Right cardiac atrium (tissue), 5 donors: ENCODE data around the gene MDGA2. TPM values are rescaled to one million over a fixed set of nuclear protein-coding genes. Genes with fewer than 3 reads are reported as not detected.
"Not testable (repeated sequence)": the region's sequence is repeated elsewhere in the genome, so short reads cannot be mapped to it uniquely, and the experiment has no call there.

Experiments
- ATAC-seq, 2 donors: fragments of 200-7000 bp; cut with Tn5 transposase; one replicate each; pipeline versions ENCODE4 v1.8.0 to v1.9.1; 2020; ENCODE audit warnings: moderate library complexity in 2 of 2, mild to moderate bottlenecking in 1 of 2
- DNase-seq, 3 donors: peaks; one replicate each; pipeline ENCODE4 v3.0.0-alpha.2; 2020
- H3K27ac ChIP-seq: one replicate; pipeline ENCODE4 v1.5.1; 2013; ENCODE audit warnings: mild to moderate bottlenecking, low read length, control low read depth, moderate library complexity
- H3K27me3 ChIP-seq: one replicate; pipeline ENCODE4 v1.6.1; 2013; ENCODE audit not compliant: control insufficient read depth, insufficient read depth
- H3K4me1 ChIP-seq: one replicate; pipeline ENCODE4 v1.6.1; 2013; ENCODE audit warnings: low read length; ENCODE audit not compliant: control insufficient read depth, insufficient read depth
- H3K4me3 ChIP-seq: one replicate; pipeline ENCODE4 v1.5.1; 2013; ENCODE audit warnings: low read length, control low read depth
- H3K9me3 ChIP-seq: one replicate; pipeline ENCODE4 v1.6.1; 2013; ENCODE audit warnings: low read length; ENCODE audit not compliant: control insufficient read depth
- WGBS: extraction: QIAGEN DNeasy Blood & Tissue Kit; methylation state at CpG from one replicate; pipeline ENCODE4 v1.1.7; 2013; 5-methylcytosine and 5-hydroxymethylcytosine counted together
- intact Hi-C, 4 donors: fragments of 100-400 bp; cut with DNase I; formaldehyde crosslinking; loops; one replicate each; pipeline versions ENCODE4 v1.11.0 to v1.14.0; 2022 to 2023
- polyA plus RNA-seq: library from polyadenylated mRNA; stranded (reverse); fragments of 200-250 nt; gene quantifications from one replicate; pipeline ENCODE4 v1.2.3, GENCODE V29; 2013
- total RNA-seq, 4 donors: library from RNA; stranded (reverse); fragmentation: NEBNext Ultra II Directional; extraction: Animal tissue kit (Norgen Biotek cat#: 25700); gene quantifications; one replicate each; pipeline ENCODE4 v1.2.1, GENCODE V29; 2021
- donor health status: healthy with polysubstance abuse.
- donor health status: DM: no; HTN: yes; CAD: no.
- donor health status: DM: no; HTN: no; CAD: no.
- donor health status: DM: no; HTN: yes; CAD: no; lungs with severe emphysema.
- donor health status: DM: yes; HTN: yes; CAD: no.

Gene MDGA2
- total and polyA plus RNA-seq, 5 donors, result 0.14 TPM; not detected in 4

DNA sequence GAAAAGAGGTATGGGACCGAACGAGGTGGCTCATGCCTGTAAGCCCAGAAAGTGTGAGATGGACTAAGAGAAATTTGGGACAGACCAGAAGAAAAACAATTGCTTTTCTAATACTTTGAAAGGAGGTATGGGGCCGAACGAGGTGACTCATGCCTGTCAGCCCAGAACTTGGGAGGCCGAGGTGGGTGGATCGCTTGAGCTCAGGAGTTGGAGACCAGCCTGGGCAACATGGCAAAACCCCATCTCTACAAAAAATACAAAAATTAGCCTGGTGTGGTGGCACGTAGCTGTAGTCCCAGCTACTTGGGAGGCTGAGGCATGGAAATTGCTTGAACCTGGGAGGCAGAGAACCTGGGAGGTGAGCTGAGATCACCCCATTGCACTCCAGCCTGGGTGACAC, 483.2 kb downstream of the MDGA2 start:
- ATAC-seq, H3K4me1 ChIP-seq, DNase-seq, H3K9me3 ChIP-seq, H3K4me3 ChIP-seq, H3K27ac ChIP-seq, H3K27me3 ChIP-seq, intact Hi-C loops: not testable (repeated sequence)
- 91% methylated on average over 7 of the region's 7 CpGs for WGBS

DNA sequence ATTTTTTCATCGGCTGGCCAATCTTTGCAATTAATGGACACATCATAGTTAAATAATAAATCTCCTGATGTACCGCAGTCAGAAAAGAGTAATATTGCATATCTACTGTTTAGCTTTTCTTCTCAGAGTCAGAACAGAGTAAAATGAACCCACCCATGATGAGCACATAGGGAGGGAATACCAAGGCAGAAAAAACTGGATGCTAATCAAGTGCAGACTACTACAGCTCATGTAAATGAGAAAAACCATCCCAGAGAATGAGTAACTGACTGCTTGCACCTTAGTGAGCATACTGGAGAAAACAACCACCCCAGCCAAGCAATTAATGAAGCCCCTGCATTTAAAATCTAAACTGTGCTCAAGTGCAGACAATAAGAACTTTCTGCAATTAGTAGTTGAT, 483.7 kb downstream of the MDGA2 start:
- ATAC-seq (no peak), DNase-seq (no peak)
- no peak overlapping the region for H3K27ac ChIP-seq
- intact Hi-C loops, result no loop called here
- H3K4me3 ChIP-seq, result no peak overlapping the region
- H3K4me1 ChIP-seq, result no peaks in the 10 kb centered on the region
- H3K9me3 ChIP-seq, result no peaks in the 10 kb centered on the region
- H3K27me3 ChIP-seq, result no peaks in the 10 kb centered on the region
- WGBS, result 86% methylated on average over 2 of the region's 2 CpGs

DNA sequence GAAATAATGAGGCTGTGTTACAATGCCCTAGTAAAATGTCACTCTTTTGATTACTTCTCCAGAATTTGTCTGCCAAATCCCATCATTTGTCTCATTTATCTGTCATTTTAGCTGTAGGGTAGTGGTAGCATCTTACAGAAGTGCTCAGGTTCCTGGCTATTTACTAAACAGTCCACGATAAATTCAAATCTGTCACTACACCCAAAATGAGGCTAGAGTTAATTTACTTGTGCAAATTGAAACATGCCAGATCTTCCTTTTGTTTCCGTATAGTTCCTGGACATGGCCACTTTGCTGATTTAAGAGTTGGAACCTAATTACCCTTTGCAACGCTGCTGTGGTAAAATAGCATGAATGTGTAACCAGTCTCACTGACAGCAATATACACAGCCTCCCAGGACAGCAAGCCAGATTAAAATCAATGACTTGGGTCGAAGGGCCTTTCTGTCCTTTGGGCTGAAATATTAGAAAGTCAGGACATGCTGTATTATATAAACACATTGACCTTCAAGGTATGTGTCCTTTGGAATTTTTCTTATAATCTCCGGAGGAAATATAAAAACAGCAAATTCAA, 485.4 kb downstream of the MDGA2 start:
- no peaks in the 10 kb centered on the region for H3K27me3 ChIP-seq
- no peaks in the 10 kb centered on the region for H3K4me1 ChIP-seq
- WGBS, result 77% methylated on average over 5 of the region's 5 CpGs
- H3K4me3 ChIP-seq, result no peak overlapping the region
- H3K9me3 ChIP-seq, result no peaks in the 10 kb centered on the region
- H3K27ac ChIP-seq, result no peak overlapping the region
- intact Hi-C loops, result no loop called here
- DNase-seq, result no peak
- no peak for ATAC-seq

DNA sequence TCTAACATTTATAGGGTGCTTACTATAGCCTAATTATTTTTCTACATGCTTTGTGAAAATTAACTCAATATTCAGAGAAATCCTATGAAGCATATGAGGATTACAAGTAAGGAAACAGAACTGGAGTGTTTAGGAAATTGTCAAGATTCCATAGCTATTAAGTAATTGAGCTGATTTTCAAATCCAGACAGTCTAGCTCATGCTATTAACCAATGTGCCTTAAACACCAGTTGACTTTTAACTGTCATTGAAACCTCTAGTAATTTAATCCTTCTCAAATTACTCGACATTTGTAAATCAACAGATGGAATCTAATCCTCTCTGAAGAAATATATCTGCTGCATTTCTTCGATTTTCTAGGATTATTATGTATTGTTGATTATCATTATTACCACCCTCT, 488.9 kb downstream of the MDGA2 start:
- Histone ChIP-seq H3K4me3 (no peak overlapping the region), H3K9me3 (no peaks in the 10 kb centered on the region), H3K4me1 (no peaks in the 10 kb centered on the region), H3K27me3 (no peaks in the 10 kb centered on the region), H3K27ac (no peak overlapping the region)
- 49% methylated on average over 2 of the region's 2 CpGs for WGBS
- DNase-seq, result no peak
- ATAC-seq, result no peak
- intact Hi-C loops, result no loop called here

DNA sequence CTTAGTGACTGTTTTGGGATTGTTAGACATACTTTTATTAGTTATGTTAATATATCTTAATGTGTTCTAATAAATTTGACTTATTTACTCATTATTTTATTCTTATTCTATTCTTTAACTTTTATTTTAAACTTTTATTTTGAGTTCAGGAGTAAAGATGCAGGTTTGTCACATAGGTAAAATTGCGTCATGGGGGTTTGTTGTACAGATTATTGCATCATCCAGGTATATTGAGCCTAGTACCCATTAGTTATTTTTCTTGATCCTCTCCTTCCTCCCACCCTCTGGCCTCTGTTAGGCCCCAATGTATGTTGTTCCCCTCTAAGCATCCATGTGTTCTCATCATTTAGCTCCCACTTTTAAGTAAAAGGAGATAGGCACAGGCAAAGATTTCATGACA, 495.5 kb downstream of the MDGA2 start:
- Histone ChIP-seq H3K27ac (no peak overlapping the region), H3K27me3 (no peaks in the 10 kb centered on the region), H3K4me3 (no peak overlapping the region), H3K9me3 (no peaks in the 10 kb centered on the region), H3K4me1 (no peaks in the 10 kb centered on the region)
- ATAC-seq, result no peak
- 94% methylated on average over 1 of the region's 1 CpG for WGBS
- intact Hi-C loops, result no loop called here
- DNase-seq, result no peak

DNA sequence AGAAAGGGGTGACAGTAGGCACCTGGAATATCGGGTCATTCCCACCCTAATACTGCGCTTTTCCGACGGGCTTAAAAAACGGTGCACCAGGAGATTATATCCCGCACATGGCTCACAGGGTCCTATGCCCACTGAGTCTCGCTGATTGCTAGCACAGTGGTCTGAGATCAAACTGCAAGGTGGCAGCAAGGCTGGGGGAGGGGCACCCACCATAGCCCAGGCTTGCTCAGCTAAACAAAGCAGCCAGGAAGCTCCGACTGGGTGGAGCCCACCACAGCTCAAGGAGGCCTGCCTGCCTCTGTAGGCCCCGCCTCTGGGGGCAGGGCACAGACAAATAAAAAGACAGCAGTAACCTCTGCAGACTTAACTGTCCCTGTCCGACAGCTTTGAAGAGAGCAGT, 503.5 kb downstream of the MDGA2 start:
- H3K4me3 ChIP-seq, H3K9me3 ChIP-seq, H3K4me1 ChIP-seq, ATAC-seq, H3K27me3 ChIP-seq, DNase-seq, intact Hi-C loops, H3K27ac ChIP-seq: not testable (repeated sequence)
- WGBS, result 91% methylated on average over 10 of the region's 10 CpGs

DNA sequence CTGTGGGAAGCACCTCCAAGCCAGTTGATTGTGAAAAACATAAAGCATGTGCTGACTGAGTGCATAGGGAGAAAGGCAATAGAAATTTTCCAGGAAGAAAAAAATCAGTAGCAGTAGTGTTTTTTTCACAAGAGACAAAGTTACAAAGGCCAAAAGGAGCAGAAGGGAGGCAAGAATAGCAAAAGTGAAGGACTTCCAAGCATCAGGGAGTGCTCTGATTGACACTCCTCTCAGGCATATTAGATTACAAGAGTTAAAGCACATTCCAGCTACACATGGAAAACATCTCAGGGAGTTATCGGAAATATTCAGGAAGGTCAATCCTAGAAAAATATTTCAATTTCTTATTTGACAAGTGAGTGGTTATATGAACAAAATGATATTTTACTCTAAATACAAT, 508.0 kb downstream of the MDGA2 start:
- no peaks in the 10 kb centered on the region for H3K4me1 ChIP-seq
- ATAC-seq (no peak), DNase-seq (no peak)
- no peak overlapping the region for H3K4me3 ChIP-seq
- H3K27ac ChIP-seq, result no peak overlapping the region
- intact Hi-C loops, result no loop called here
- WGBS, result 83% methylated on average over 1 of the region's 1 CpG
- H3K27me3 ChIP-seq, result no peaks in the 10 kb centered on the region
- no peaks in the 10 kb centered on the region for H3K9me3 ChIP-seq

DNA sequence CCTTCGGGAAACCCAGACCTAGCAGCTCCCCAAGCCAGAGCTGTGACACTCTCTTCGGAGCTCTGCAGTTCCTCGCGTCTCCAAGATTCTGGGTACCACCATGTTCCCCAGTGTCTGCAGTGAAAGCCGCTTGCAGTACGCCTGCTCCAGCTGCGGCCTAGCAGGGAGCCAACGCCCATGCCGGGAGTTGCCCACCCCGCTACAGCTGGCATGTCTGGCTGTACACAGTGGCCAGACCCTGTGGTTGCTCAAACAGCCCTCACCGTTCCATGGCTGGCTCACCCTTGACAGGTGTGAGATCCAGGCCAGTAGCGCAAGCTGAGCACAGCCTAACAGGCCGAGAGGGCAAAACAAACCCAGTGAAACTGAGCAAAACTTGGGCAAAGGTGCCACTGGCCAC, 520.0 kb downstream of the MDGA2 start:
- no peaks in the 10 kb centered on the region for H3K4me1 ChIP-seq
- no peak overlapping the region for H3K4me3 ChIP-seq
- 96% methylated on average over 13 of the region's 13 CpGs for WGBS
- no peaks in the 10 kb centered on the region for H3K9me3 ChIP-seq
- H3K27me3 ChIP-seq, result no peaks in the 10 kb centered on the region
- peak in 1 of 2 donors; percentile 19 for ATAC-seq
- peak in 1 of 3 donors; percentile 10 for DNase-seq
- no peak overlapping the region for H3K27ac ChIP-seq
- intact Hi-C loops, result no loop called here

DNA sequence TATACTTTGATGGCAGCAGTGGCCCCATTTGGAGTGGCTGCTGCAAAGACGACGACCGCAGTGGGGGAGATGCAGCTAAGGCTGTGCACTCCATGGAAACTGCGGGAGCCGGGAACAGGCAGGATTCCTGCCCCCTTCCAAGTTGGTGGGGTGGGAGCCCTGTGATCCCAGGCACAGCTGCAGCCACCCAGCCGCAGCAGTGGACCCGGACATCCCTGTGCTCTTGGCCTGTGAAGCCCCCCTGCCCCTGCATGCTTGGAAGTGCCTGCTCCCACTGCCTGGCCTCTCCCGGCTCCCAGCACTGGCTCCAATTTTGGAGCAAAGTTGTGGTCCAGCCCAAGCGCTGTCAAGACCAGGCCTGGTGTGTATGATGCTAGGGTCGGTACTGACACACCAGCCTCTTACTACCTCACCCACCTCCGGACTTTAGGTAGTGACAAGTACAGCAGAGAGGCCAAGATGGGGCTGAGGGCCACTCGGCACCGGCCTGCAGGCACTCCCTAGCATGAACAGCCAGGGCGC, 521.1 kb downstream of the MDGA2 start:
- H3K9me3 ChIP-seq, result no peaks in the 10 kb centered on the region
- DNase-seq (peak in 1 of 3 donors; percentile 12), ATAC-seq (no peak)
- no peak overlapping the region for H3K4me3 ChIP-seq
- WGBS, result 88% methylated on average over 14 of the region's 14 CpGs
- H3K27me3 ChIP-seq, result no peaks in the 10 kb centered on the region
- no peaks in the 10 kb centered on the region for H3K4me1 ChIP-seq
- no peak overlapping the region for H3K27ac ChIP-seq
- intact Hi-C loops, result no loop called here

DNA sequence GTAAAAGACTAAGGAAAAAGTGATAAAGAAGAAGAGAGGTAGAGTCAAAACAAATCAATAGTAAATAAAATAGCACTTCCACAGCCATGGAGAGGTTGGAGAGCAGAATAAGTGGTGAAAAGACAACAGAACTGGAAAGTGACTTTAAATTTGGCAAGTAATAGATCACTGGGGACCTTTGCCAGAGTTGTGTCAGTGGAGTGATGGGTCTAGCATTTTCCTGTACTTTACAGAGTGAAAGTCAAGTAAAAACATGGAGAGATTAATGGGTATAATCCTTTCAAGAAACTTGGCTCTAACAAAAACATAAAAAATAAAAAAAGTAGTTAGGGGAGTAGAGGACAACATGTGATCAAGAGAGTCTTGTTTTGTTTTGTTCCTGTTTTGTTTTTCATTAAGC, 521.7 kb downstream of the MDGA2 start:
- Histone ChIP-seq H3K4me1 (no peaks in the 10 kb centered on the region), H3K27ac (no peak overlapping the region), H3K27me3 (no peaks in the 10 kb centered on the region), H3K9me3 (no peaks in the 10 kb centered on the region), H3K4me3 (no peak overlapping the region)
- intact Hi-C loops, result no loop called here
- ATAC-seq (no peak), DNase-seq (no peak)

DNA sequence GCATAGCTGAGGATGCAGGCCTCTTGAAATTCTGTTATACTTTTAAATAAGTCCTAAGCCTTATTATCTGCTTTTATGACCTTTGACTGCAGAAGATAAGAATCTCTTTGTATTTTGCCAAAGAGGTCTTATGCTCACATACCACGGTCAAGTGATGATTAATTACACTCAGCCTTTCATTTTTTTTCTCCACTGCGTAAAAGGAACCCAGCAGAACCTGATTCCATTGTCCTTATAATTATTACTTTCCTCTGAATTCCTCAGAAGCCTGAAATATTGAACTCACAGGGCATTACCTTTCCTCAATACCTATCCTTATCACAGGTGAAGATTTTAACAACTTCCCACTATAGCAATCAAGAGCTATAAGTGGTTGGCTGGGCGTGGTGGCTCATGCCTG, 525.1 kb downstream of the MDGA2 start:
- Histone ChIP-seq H3K27me3 (no peaks in the 10 kb centered on the region), H3K27ac (no peak overlapping the region), H3K4me3 (no peak overlapping the region), H3K9me3 (no peaks in the 10 kb centered on the region), H3K4me1 (no peaks in the 10 kb centered on the region)
- DNase-seq (no peak), ATAC-seq (no peak)
- WGBS, result 80% methylated on average over 3 of the region's 3 CpGs
- intact Hi-C loops, result no loop called here

DNA sequence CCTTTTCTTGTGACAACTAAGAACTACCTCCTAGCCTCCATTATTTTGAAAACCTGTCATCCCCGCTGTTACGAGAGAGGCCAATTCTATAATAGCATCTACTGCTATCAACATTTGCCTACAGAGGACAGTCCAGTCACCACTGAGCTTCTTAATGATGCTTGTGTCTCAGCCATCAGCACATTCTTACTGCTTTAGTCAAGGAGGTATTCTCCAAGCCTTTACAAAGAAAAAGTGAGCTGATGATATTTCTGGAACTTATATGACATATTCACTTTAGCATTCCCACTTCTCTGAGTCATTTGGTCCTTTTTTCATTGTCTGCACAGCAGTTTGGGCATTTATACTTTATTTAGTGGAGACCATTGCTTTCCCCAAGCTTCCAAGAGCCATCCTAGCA, 526.1 kb downstream of the MDGA2 start:
- ATAC-seq (no peak), DNase-seq (no peak)
- H3K4me1 ChIP-seq, result no peaks in the 10 kb centered on the region
- no peaks in the 10 kb centered on the region for H3K27me3 ChIP-seq
- no peak overlapping the region for H3K27ac ChIP-seq
- H3K9me3 ChIP-seq, result no peaks in the 10 kb centered on the region
- intact Hi-C loops, result no loop called here
- H3K4me3 ChIP-seq, result no peak overlapping the region
- WGBS, result 92% methylated on average over 2 of the region's 2 CpGs
